T-cell (primary cell): Measurements from ENCODE around the gene LRRC75A. TPM values are rescaled to one million over a fixed set of nuclear protein-coding genes. Genes with fewer than 3 reads are reported as not detected.

Source experiments
- ATAC-seq, 4 experiments: fragments of 200-7000 bp in 3 of 4; fragments of 150-1000 bp in 1 of 4; cut with Tn5 transposase; replicated peaks in 1 of 4; 1 replicate in 3 of 4; 2 replicates in 1 of 4; pipeline ENCODE4 v1.10.0; 2021; ENCODE audit warnings: moderate library complexity in 3 of 4, mild to moderate bottlenecking in 2 of 4, moderate number of reproducible peaks in 1 of 4
- CTCF ChIA-PET, 2 donors: fragments of 300-600 bp; sonication (Branson Sonifier 250); formaldehyde crosslinking; loops; one replicate each; lab custom pipeline; 2022; ENCODE audit warnings: antibody characterized with exemption in 2 of 2; lab: Charles Lee
- POLR2A ChIA-PET, 2 donors: fragments of 300-600 bp; sonication (Branson Sonifier 250); formaldehyde crosslinking; loops; one replicate each; lab custom pipeline; 2022; ENCODE audit warnings: antibody characterized with exemption in 2 of 2; lab: Charles Lee
- DNase-seq, 35 experiments: peaks; one replicate each; pipeline versions ENCODE4 v3.0.0 to v3.0.0-alpha.2; 2013 to 2023
- H3K27ac ChIP-seq: one replicate; pipeline ENCODE4 v1.5.1; 2013; ENCODE audit warnings: low read length
- H3K27me3 ChIP-seq, 2 experiments: replicated peaks in 1 of 2; 1 replicate in 1 of 2; 2 replicates in 1 of 2; pipeline versions ENCODE4 v1.6.1 to v1.7.0; 2013; ENCODE audit warnings: low read length in 1 of 2, mixed read lengths in 1 of 2; ENCODE audit not compliant: control insufficient read depth in 2 of 2, insufficient read depth in 2 of 2; ENCODE audit errors: extremely low read depth in 1 of 2
- H3K36me3 ChIP-seq, 2 donors: 1 replicate in 1 of 2; 2 replicates in 1 of 2; pipeline versions ENCODE4 v1.6.1 to v1.7.0; 2013; ENCODE audit warnings: low read length in 1 of 2; ENCODE audit not compliant: control insufficient read depth in 2 of 2, insufficient read depth in 1 of 2; ENCODE audit errors: extremely low read depth in 1 of 2
- H3K4me1 ChIP-seq, 2 experiments: 1 replicate in 1 of 2; 2 replicates in 1 of 2; pipeline versions ENCODE4 v1.6.1 to v1.7.0; 2013; ENCODE audit warnings: low read length in 2 of 2, mixed read lengths in 1 of 2; ENCODE audit not compliant: insufficient read depth in 2 of 2, control insufficient read depth in 1 of 2; ENCODE audit errors: extremely low read depth in 1 of 2
- H3K4me3 ChIP-seq, 2 donors: 1 replicate in 1 of 2; 2 replicates in 1 of 2; pipeline versions ENCODE4 v1.5.1 to v1.7.0; 2013; ENCODE audit warnings: mild to moderate bottlenecking in 2 of 2, low read length in 1 of 2, moderate library complexity in 1 of 2; ENCODE audit not compliant: control insufficient read depth in 1 of 2; ENCODE audit errors: extremely low read depth in 1 of 2
- H3K9me3 ChIP-seq: 2 replicates; pipeline ENCODE4 v1.7.0; 2013
- H3K27ac Mint-ChIP-seq, 2 donors: one replicate each; pipeline ENCODE4 v1.8.0; 2020 to 2021; ENCODE audit warnings: mild to moderate bottlenecking in 2 of 2, mixed read lengths in 2 of 2
- H3K27me3 Mint-ChIP-seq, 2 donors: one replicate each; pipeline ENCODE4 v1.8.0; 2021 to 2022; ENCODE audit warnings: mixed read lengths in 2 of 2
- H3K36me3 Mint-ChIP-seq: one replicate; pipeline ENCODE4 v1.8.0; 2021; ENCODE audit warnings: mixed read lengths
- H3K4me1 Mint-ChIP-seq, 3 donors: one replicate each; pipeline ENCODE4 v1.8.0; 2020 to 2022; ENCODE audit warnings: mixed read lengths in 3 of 3, mild to moderate bottlenecking in 1 of 3
- H3K4me3 Mint-ChIP-seq, 3 donors: one replicate each; pipeline ENCODE4 v1.8.0; 2020 to 2022; ENCODE audit warnings: mild to moderate bottlenecking in 3 of 3, mixed read lengths in 3 of 3, moderate library complexity in 3 of 3
- H3K9me3 Mint-ChIP-seq, 3 donors: one replicate each; pipeline ENCODE4 v1.8.0; 2020 to 2022; ENCODE audit warnings: mixed read lengths in 3 of 3
- WGBS: methylation state at CpG from one replicate; pipeline ENCODE4 v1.1.5; 2013; ENCODE audit warnings: missing lambda C conversion rate; ENCODE audit not compliant: insufficient coverage; 5-methylcytosine and 5-hydroxymethylcytosine counted together
- total RNA-seq, 35 experiments: library from RNA in 6 of 35; stranded (reverse) in 6 of 35; fragments of 120-200 nt in 1 of 35; gene quantifications; one replicate each; pipeline versions ENCODE4 v1.2.1 to v1.2.4 and lab custom pipeline; 2013 to 2026

Gene LRRC75A
- total RNA-seq, 5 donors from 2014 or later (not counting 1 experiment from before 2014, with no cell fraction given), result 3.5 to 7.8 (median 5.4) TPM

DNA sequence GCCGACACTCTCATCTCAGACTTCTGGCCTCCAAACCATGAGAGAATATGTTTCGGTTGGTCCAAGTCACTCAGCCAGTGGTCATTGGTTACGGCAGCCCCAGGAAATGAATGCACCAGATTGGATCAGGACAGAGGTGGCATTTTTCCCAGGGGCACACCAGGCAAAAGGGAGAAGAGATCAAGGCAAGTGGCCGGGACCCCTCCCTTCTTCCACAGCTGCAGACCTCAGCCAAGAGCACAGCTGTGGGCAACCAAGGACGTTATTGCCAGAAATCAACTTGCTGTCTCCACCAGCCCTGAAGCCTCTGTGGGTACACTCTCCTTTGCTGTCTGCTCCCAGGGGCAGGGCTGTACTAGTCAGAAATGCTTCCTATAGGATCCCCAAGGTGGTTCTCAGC lies 20.7 kb downstream of the LRRC75A start:
- no peak for DNase-seq
- ChIA-PET POLR2A (no interaction called here), CTCF (interaction anchor here in 1 of 2 donors (0.6 kb wide), 1 partner anchor 31 kb away, joined by 4 read pairs; no protein-coding TSS in a partner anchor)
- H3K4me3 ChIP-seq, result no peak overlapping the region
- no peaks in the 10 kb centered on the region for H3K9me3 ChIP-seq
- Mint-ChIP-seq H3K36me3 (no peaks in the 10 kb centered on the region), H3K27ac (no peak overlapping the region), H3K4me3 (no peak overlapping the region), H3K4me1 (no peaks in the 10 kb centered on the region), H3K9me3 (no peaks in the 10 kb centered on the region), H3K27me3 (no peaks in the 10 kb centered on the region)
- H3K27me3 ChIP-seq, result no peaks in the 10 kb centered on the region
- H3K36me3 ChIP-seq, result peaks cover 0 to 2% of the 10 kb centered on the region in 2 donors
- 85% methylated on average over 3 of the region's 5 CpGs for WGBS
- ATAC-seq, result no peak
- no peaks in the 10 kb centered on the region for H3K4me1 ChIP-seq
- H3K27ac ChIP-seq, result no peak overlapping the region

DNA sequence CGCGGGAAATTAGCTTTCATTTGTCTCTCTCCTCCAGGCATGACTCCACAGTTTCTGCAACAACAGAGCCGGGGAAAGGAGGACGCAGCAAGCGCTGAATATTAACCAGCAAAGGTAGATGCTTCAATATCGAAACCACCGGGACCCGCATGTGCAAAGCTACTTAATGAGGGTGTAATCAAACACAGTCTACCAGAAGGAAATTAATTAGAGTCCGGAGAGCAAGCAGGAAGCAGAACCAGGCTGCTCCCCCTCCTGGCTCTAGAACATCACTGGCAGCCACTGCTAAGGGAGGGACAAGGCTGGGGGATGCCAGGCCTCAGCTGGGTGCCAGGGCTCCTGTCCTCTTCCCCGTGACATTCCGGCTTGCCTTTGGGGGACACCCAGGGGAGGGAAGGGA lies 21.7 kb downstream of the LRRC75A start:
- H3K9me3 ChIP-seq, result no peaks in the 10 kb centered on the region
- Mint-ChIP-seq H3K36me3 (no peaks in the 10 kb centered on the region), H3K27ac (no peak overlapping the region), H3K9me3 (no peaks in the 10 kb centered on the region), H3K4me1 (no peaks in the 10 kb centered on the region), H3K4me3 (no peak overlapping the region), H3K27me3 (no peaks in the 10 kb centered on the region)
- ChIA-PET POLR2A (no interaction called here), CTCF (interaction anchor here in 1 of 2 donors (0.6 kb wide), 1 partner anchor 26 kb away, joined by 9 read pairs; no protein-coding TSS in a partner anchor)
- WGBS, result 85% methylated on average over 6 of the region's 11 CpGs
- no peaks in the 10 kb centered on the region for H3K4me1 ChIP-seq
- ATAC-seq (no peak), DNase-seq (no peak)
- peaks cover 0 to 2% of the 10 kb centered on the region in 2 donors for H3K36me3 ChIP-seq
- H3K27ac ChIP-seq, result no peak overlapping the region
- no peak overlapping the region for H3K4me3 ChIP-seq
- no peaks in the 10 kb centered on the region for H3K27me3 ChIP-seq

DNA sequence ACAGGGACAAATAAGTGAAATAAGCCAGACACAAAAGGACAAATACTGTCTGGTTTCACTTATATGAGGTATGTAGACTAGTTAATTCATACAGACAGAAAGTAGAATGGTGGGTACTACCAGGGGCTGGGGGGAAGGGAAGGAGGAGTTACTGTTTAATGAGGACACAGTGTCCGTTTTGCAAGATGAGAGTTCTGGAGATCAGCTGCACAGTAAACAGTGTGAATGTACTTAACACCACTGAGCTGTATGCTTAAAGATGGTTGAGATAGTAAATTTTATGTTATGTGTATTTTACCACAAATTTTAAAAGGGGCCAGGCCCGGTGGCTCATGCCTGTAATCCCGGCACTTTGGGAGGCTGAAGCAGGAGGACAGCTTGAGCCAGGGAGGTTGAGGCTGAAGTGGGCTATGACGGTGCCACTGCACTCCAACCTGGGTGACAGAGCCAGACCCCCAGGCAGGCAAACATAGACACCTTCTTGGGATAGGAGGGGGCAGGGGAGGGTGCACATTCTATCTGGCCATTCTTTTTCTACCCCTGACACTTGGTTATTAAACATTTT lies 23.5 kb downstream of the LRRC75A start:
- H3K27me3 ChIP-seq, result no peaks in the 10 kb centered on the region
- Mint-ChIP-seq H3K27ac (no peak overlapping the region), H3K4me3 (no peak overlapping the region), H3K27me3 (no peaks in the 10 kb centered on the region), H3K4me1 (no peaks in the 10 kb centered on the region), H3K36me3 (no peaks in the 10 kb centered on the region), H3K9me3 (no peaks in the 10 kb centered on the region)
- no peak for ATAC-seq
- H3K27ac ChIP-seq, result no peak overlapping the region
- WGBS, result 100% methylated on average over 1 of the region's 4 CpGs
- no peaks in the 10 kb centered on the region for H3K4me1 ChIP-seq
- no peak for DNase-seq
- H3K36me3 ChIP-seq, result peaks cover 0 to 2% of the 10 kb centered on the region in 2 donors
- ChIA-PET POLR2A (no interaction called here), CTCF (no interaction called here)
- no peak overlapping the region for H3K4me3 ChIP-seq
- H3K9me3 ChIP-seq, result no peaks in the 10 kb centered on the region

DNA sequence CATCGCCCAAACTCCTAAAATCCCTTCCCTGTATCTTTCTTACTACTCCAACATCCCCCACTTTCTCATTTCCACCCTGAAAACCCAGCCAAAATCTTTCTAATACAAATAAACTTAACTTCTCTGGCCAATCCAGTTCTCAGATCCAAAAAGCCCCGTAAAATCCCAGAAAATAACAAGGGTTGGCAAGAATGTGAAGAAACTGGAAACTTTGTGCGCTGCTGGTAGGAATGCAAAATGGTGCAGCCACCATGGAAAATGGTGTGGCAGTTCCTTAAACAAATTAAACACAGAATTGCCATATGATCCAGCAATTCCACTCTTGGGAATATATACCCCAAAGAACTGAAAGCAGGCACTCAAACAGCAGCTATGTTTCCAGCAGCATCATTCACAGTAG lies 24.1 kb downstream of the LRRC75A start:
- Histone ChIP-seq H3K4me3 (no peak overlapping the region), H3K4me1 (no peaks in the 10 kb centered on the region), H3K36me3 (no peaks in the 10 kb centered on the region), H3K9me3 (no peaks in the 10 kb centered on the region), H3K27ac (no peak overlapping the region), H3K27me3 (no peaks in the 10 kb centered on the region)
- ChIA-PET POLR2A (no interaction called here), CTCF (no interaction called here)
- Mint-ChIP-seq H3K9me3 (no peaks in the 10 kb centered on the region), H3K4me3 (no peak overlapping the region), H3K27ac (no peak overlapping the region), H3K4me1 (no peaks in the 10 kb centered on the region), H3K27me3 (no peaks in the 10 kb centered on the region), H3K36me3 (no peaks in the 10 kb centered on the region)
- DNase-seq (no peak), ATAC-seq (no peak)
- 100% methylated on average over 1 of the region's 3 CpGs for WGBS

DNA sequence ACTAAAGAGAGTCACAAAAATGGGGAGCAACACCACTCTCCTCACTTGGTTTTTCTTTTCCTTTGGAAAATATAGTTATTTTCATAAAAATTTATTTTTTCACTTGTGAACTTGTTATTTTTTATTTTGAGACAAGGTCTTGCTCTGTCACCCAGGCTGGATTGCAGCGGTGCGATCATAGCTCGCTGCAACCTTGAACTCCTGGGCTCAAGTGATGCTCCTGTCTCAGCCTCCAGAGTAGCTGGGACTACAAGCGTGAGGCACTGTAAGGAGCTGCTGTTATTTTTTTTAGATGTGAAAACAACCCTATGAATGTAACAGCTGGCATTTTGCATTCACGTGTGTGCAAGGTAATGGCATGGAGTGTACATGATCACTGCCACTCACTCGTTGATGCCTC lies 24.9 kb downstream of the LRRC75A start:
- H3K36me3 ChIP-seq, result no peaks in the 10 kb centered on the region
- H3K9me3 ChIP-seq, result no peaks in the 10 kb centered on the region
- H3K27me3 Mint-ChIP-seq, result no peaks in the 10 kb centered on the region
- no peaks in the 10 kb centered on the region for H3K9me3 Mint-ChIP-seq
- H3K36me3 Mint-ChIP-seq, result no peaks in the 10 kb centered on the region
- no peak overlapping the region for H3K27ac ChIP-seq
- H3K4me1 ChIP-seq, result no peaks in the 10 kb centered on the region
- no peak overlapping the region for H3K4me3 Mint-ChIP-seq
- WGBS, result 95% methylated on average over 4 of the region's 6 CpGs
- H3K4me1 Mint-ChIP-seq, result no peaks in the 10 kb centered on the region
- DNase-seq (no peak), ATAC-seq (no peak)
- ChIA-PET POLR2A (no interaction called here), CTCF (interaction anchor here in 1 of 2 donors (0.6 kb wide), 1 partner anchor 13 kb away, joined by 4 read pairs; no protein-coding TSS in a partner anchor)
- no peak overlapping the region for H3K4me3 ChIP-seq
- no peak overlapping the region for H3K27ac Mint-ChIP-seq
- H3K27me3 ChIP-seq, result no peaks in the 10 kb centered on the region

DNA sequence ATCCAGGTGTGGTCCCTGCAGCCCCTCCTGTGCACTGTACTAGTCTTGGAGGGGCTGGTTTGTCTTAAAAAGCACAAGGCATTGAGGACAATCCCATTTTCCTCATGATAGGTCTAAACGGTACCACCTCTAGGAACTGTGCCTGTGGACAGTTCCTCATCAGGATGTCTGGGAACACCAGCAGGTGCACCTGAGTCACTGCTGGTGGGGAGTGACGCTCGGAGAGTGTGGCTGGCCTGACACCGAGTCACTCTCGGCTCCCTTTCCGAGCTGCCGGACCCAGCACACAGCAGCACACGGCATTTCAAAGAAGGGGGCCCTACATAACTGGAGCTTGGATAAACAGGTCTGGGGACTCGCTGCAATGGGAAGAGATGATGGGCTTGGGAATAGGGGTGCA lies 25.6 kb downstream of the LRRC75A start:
- Mint-ChIP-seq H3K4me1 (no peaks in the 10 kb centered on the region), H3K36me3 (no peaks in the 10 kb centered on the region), H3K27me3 (no peaks in the 10 kb centered on the region), H3K27ac (no peak overlapping the region), H3K9me3 (no peaks in the 10 kb centered on the region), H3K4me3 (no peak overlapping the region)
- H3K4me1 ChIP-seq, result no peaks in the 10 kb centered on the region
- ATAC-seq (no peak), DNase-seq (no peak)
- no peaks in the 10 kb centered on the region for H3K27me3 ChIP-seq
- CTCF ChIA-PET, result interaction anchor here in 1 of 2 donors (0.6 kb wide), 1 partner anchor 12 kb away, joined by 4 read pairs; no protein-coding TSS in a partner anchor
- no peak overlapping the region for H3K27ac ChIP-seq
- no peaks in the 10 kb centered on the region for H3K36me3 ChIP-seq
- POLR2A ChIA-PET, result no interaction called here
- no peaks in the 10 kb centered on the region for H3K9me3 ChIP-seq
- H3K4me3 ChIP-seq, result no peak overlapping the region
- WGBS, result 97% methylated on average over 7 of the region's 9 CpGs
